ENCODE data around the gene LMO7. TPM values are rescaled to one million over a fixed set of nuclear protein-coding genes. Genes with fewer than 3 reads are reported as not detected.

Gene LMO7
- total RNA-seq, 1 experiment from 2014 or later, result 20.4 TPM

- no peak overlapping the region for H3K27ac Mint-ChIP-seq
- no peaks in the 10 kb centered on the region for H3K27me3 ChIP-seq (ENCODE audit: insufficient read depth, low read length)
- H4K5ac ChIP-seq (ENCODE audit: insufficient read length, low read depth, low read length), result no peak overlapping the region
- no peak overlapping the region for H3K4ac ChIP-seq (ENCODE audit: low read depth, low read length)
- H2BK5ac ChIP-seq (ENCODE audit: insufficient read length, low read length), result no peak overlapping the region
- H3K56ac ChIP-seq (ENCODE audit: insufficient read length, low read depth, low read length), result no peak overlapping the region
- peaks cover 0 to 12% of the 10 kb centered on the region in 2 experiments; a peak in 2 of 4 replicates for H3K4me1 Mint-ChIP-seq
- no peak overlapping the region for H2BK15ac ChIP-seq (ENCODE audit: low read depth, low read length)
- DNase-seq, result no peak
- H4K8ac ChIP-seq (replicated peaks; ENCODE audit: insufficient read length, low read depth, low read length), result no peak overlapping the region
- H3K23me2 ChIP-seq (ENCODE audit: insufficient read length, low read depth, low read length, poor library complexity, severe bottlenecking), result no peaks in the 10 kb centered on the region
- peaks cover 10 to 11% of the 10 kb centered on the region in 2 experiments for H3K9me3 Mint-ChIP-seq
- no peak overlapping the region for H3K4me2 ChIP-seq (ENCODE audit: insufficient read depth, insufficient read length, low read length)
- H3K9ac ChIP-seq (ENCODE audit: extremely low read depth, insufficient read length, low read length), result no peak overlapping the region
- no peak overlapping the region for H3K4me3 Mint-ChIP-seq
- H2AFZ ChIP-seq (ENCODE audit: low read length), result no peak overlapping the region
- no peaks in the 10 kb centered on the region for H3K79me2 ChIP-seq (ENCODE audit: insufficient read depth, low read length)
- H2BK20ac ChIP-seq (ENCODE audit: low read depth, low read length, poor library complexity, severe bottlenecking), result no peak overlapping the region
- H4K91ac ChIP-seq (ENCODE audit: insufficient read length, low read depth, low read length), result no peak overlapping the region
- no peak overlapping the region for H3K23ac ChIP-seq (ENCODE audit: insufficient read length, low read depth, low read length)
- no peak overlapping the region for H3K18ac ChIP-seq (ENCODE audit: insufficient read length, low read depth, low read length)
- H3K9me3 ChIP-seq (ENCODE audit: control insufficient read depth, low read depth, low read length), result no peaks in the 10 kb centered on the region
- no peak overlapping the region for H2BK120ac ChIP-seq (ENCODE audit: low read depth, low read length, poor library complexity, severe bottlenecking)
- H2BK12ac ChIP-seq (ENCODE audit: insufficient read length, low read depth, low read length), result no peak overlapping the region
- no peak for TF ChIP-seq CTCF (conservative IDR thresholded peaks at IDR 0.05)
- no peak overlapping the region for H3K14ac ChIP-seq (ENCODE audit: insufficient read depth, low read length)
- no peaks in the 10 kb centered on the region for H3K4me1 ChIP-seq (ENCODE audit: insufficient read depth, low read length)
- H3K27me3 Mint-ChIP-seq (ENCODE audit: low read depth), result no peaks in the 10 kb centered on the region; the same call in 1 of the 2 replicates
- no peak overlapping the region for H3K27ac ChIP-seq (ENCODE audit: insufficient read length, low read depth, low read length)
- H3K36me3 Mint-ChIP-seq (ENCODE audit: insufficient read depth in 1 of 3, low read depth in 3 of 3), result peaks cover 13 to 16% (median 14%) of the 10 kb centered on the region in 3 experiments
- H2AK5ac ChIP-seq (ENCODE audit: insufficient read length, low read length), result no peak overlapping the region
- H4K20me1 ChIP-seq (ENCODE audit: control insufficient read depth, insufficient read depth, insufficient read length), result no peaks in the 10 kb centered on the region
- no peaks in the 10 kb centered on the region for H3K79me1 ChIP-seq (ENCODE audit: insufficient read depth, low read depth, low read length, poor library complexity, severe bottlenecking)
- no peak overlapping the region for H3T11ph ChIP-seq (ENCODE audit: low read length)
Observed at GRCh38 chr13:75757336-75757735, 121.2 kb downstream of the LMO7 start.
